H9 (cell line): ENCODE results near the gene CACNA2D3. TPM values are rescaled to one million over a fixed set of nuclear protein-coding genes. Genes with fewer than 3 reads are reported as not detected.

Experiments used
- DNase-seq: peaks from one replicate; pipeline ENCODE4 v3.0.0-alpha.2; 2017
- H2AFZ ChIP-seq: one replicate; pipeline ENCODE4 v1.6.1; 2013; ENCODE audit warnings: mild to moderate bottlenecking, low read length, control low read depth, moderate library complexity
- H2AK5ac ChIP-seq: 2 replicates; pipeline ENCODE4 v1.6.1; 2013; ENCODE audit warnings: low read length, control low read depth, mixed read lengths; ENCODE audit not compliant: insufficient read length
- H2BK120ac ChIP-seq: one replicate; pipeline ENCODE4 v1.6.1; 2013; ENCODE audit warnings: low read depth, mild to moderate bottlenecking, low read length, control low read depth, inconsistent platforms; ENCODE audit not compliant: poor library complexity, severe bottlenecking
- H2BK12ac ChIP-seq: 2 replicates; pipeline ENCODE4 v1.6.1; 2013; ENCODE audit warnings: low read length, control low read depth, mixed read lengths, low read depth; ENCODE audit not compliant: insufficient read length
- H2BK15ac ChIP-seq: 2 replicates; pipeline ENCODE4 v1.6.1; 2013; ENCODE audit warnings: low read depth, low read length, control low read depth
- H2BK20ac ChIP-seq: one replicate; pipeline ENCODE4 v1.6.1; 2013; ENCODE audit warnings: low read depth, mild to moderate bottlenecking, low read length, control low read depth, inconsistent platforms; ENCODE audit not compliant: poor library complexity, severe bottlenecking
- H2BK5ac ChIP-seq: 2 replicates; pipeline ENCODE4 v1.6.1; 2013; ENCODE audit warnings: low read length, control low read depth, mixed read lengths; ENCODE audit not compliant: insufficient read length
- H3K14ac ChIP-seq: 2 replicates; pipeline ENCODE4 v1.6.1; 2013; ENCODE audit warnings: low read length, control low read depth; ENCODE audit not compliant: insufficient read depth
- H3K18ac ChIP-seq: 2 replicates; pipeline ENCODE4 v1.6.1; 2013; ENCODE audit warnings: low read depth, mild to moderate bottlenecking, mixed read lengths, low read length, control low read depth; ENCODE audit not compliant: insufficient read length
- H3K23ac ChIP-seq: 2 replicates; pipeline ENCODE4 v1.6.1; 2013; ENCODE audit warnings: low read length, control low read depth, mixed read lengths, low read depth; ENCODE audit not compliant: insufficient read length
- H3K23me2 ChIP-seq: 2 replicates; pipeline ENCODE4 v1.6.1; 2013; ENCODE audit warnings: low read depth, mild to moderate bottlenecking, mixed read lengths, low read length, control low read depth; ENCODE audit not compliant: insufficient read length, poor library complexity, severe bottlenecking
- H3K27ac ChIP-seq: 2 replicates; pipeline ENCODE4 v1.5.1; 2013; ENCODE audit warnings: low read length, control low read depth, mixed read lengths, low read depth; ENCODE audit not compliant: insufficient read length
- H3K27me3 ChIP-seq: 2 replicates; pipeline ENCODE4 v1.6.1; 2013; ENCODE audit warnings: low read length, control low read depth, inconsistent platforms; ENCODE audit not compliant: insufficient read depth
- H3K4ac ChIP-seq: 2 replicates; pipeline ENCODE4 v1.6.1; 2013; ENCODE audit warnings: low read depth, mild to moderate bottlenecking, control low read depth, inconsistent platforms, low read length, moderate library complexity
- H3K4me1 ChIP-seq: 2 replicates; pipeline ENCODE4 v1.6.1; 2013; ENCODE audit warnings: low read length, control low read depth, inconsistent platforms; ENCODE audit not compliant: insufficient read depth
- H3K4me2 ChIP-seq: 2 replicates; pipeline ENCODE4 v1.6.1; 2013; ENCODE audit warnings: low read length, control low read depth, mixed read lengths; ENCODE audit not compliant: insufficient read length, insufficient read depth
- H3K56ac ChIP-seq: 2 replicates; pipeline ENCODE4 v1.6.1; 2013; ENCODE audit warnings: low read depth, mild to moderate bottlenecking, mixed read lengths, low read length, control low read depth; ENCODE audit not compliant: insufficient read length
- H3K79me1 ChIP-seq: 2 replicates; pipeline ENCODE4 v1.6.1; 2013; ENCODE audit warnings: low read depth, mild to moderate bottlenecking, moderate library complexity, low read length, control low read depth, inconsistent platforms; ENCODE audit not compliant: insufficient read depth, poor library complexity, severe bottlenecking
- H3K79me2 ChIP-seq: 2 replicates; pipeline ENCODE4 v1.6.1; 2013; ENCODE audit warnings: low read length, control low read depth, inconsistent platforms; ENCODE audit not compliant: insufficient read depth
- H3K9ac ChIP-seq: 2 replicates; pipeline ENCODE4 v1.6.1; 2013; ENCODE audit warnings: low read length, control low read depth, mixed read lengths; ENCODE audit not compliant: insufficient read length; ENCODE audit errors: extremely low read depth
- H3K9me3 ChIP-seq: one replicate; pipeline ENCODE4 v1.6.1; 2013; ENCODE audit warnings: low read depth, low read length, inconsistent platforms; ENCODE audit not compliant: control insufficient read depth
- H3T11ph ChIP-seq: one replicate; pipeline ENCODE4 v1.6.1; 2013; ENCODE audit warnings: mild to moderate bottlenecking, low read length, control low read depth, inconsistent platforms
- H4K20me1 ChIP-seq: one replicate; pipeline ENCODE4 v1.6.1; 2013; ENCODE audit not compliant: control insufficient read depth, insufficient read length, insufficient read depth
- H4K5ac ChIP-seq: 2 replicates; pipeline ENCODE4 v1.6.1; 2013; ENCODE audit warnings: low read depth, mild to moderate bottlenecking, mixed read lengths, low read length, control low read depth; ENCODE audit not compliant: insufficient read length
- H4K8ac ChIP-seq: replicated peaks from 2 replicates; pipeline ENCODE4 v1.6.1; 2013; ENCODE audit warnings: low read length, control low read depth, mixed read lengths, low read depth; ENCODE audit not compliant: insufficient read length
- H4K91ac ChIP-seq: 2 replicates; pipeline ENCODE4 v1.6.1; 2013; ENCODE audit warnings: low read depth, mild to moderate bottlenecking, moderate library complexity, mixed read lengths, low read length, control low read depth; ENCODE audit not compliant: insufficient read length
- H3K27ac Mint-ChIP-seq, 3 experiments: 2 replicates in 2 of 3; 3 replicates in 1 of 3; pipeline ENCODE4 v1.8.0; 2020 to 2021; ENCODE audit warnings: mixed read lengths in 3 of 3, mild to moderate bottlenecking in 1 of 3, moderate library complexity in 1 of 3
- H3K27me3 Mint-ChIP-seq: 2 replicates; pipeline ENCODE4 v1.8.0; 2021; ENCODE audit warnings: low read depth, mild to moderate bottlenecking, moderate library complexity, mixed read lengths
- H3K36me3 Mint-ChIP-seq, 3 experiments: 2 replicates in 2 of 3; 3 replicates in 1 of 3; pipeline ENCODE4 v1.8.0; 2020 to 2021; ENCODE audit warnings: low read depth in 3 of 3, mixed read lengths in 3 of 3; ENCODE audit not compliant: insufficient read depth in 1 of 3
- H3K4me1 Mint-ChIP-seq, 2 experiments: 2 replicates each; pipeline ENCODE4 v1.8.0; 2020; ENCODE audit warnings: mixed read lengths in 2 of 2
- H3K4me3 Mint-ChIP-seq, 2 experiments: 2 replicates in 1 of 2; 3 replicates in 1 of 2; pipeline ENCODE4 v1.8.0; 2020 to 2021; ENCODE audit warnings: mild to moderate bottlenecking in 2 of 2, mixed read lengths in 2 of 2, moderate library complexity in 1 of 2
- H3K9me3 Mint-ChIP-seq, 2 experiments: 2 replicates in 1 of 2; 3 replicates in 1 of 2; pipeline ENCODE4 v1.8.0; 2020; ENCODE audit warnings: mild to moderate bottlenecking in 2 of 2, mixed read lengths in 2 of 2, moderate library complexity in 1 of 2
- CTCF ChIP-seq: fragments of 200-600 bp; sonication (generic); conservative IDR thresholded peaks from 3 replicates; pipeline ENCODE4 v1.8.0; 2021; ENCODE audit warnings: antibody characterized with exemption, mild to moderate bottlenecking
- WGBS: extraction: QIAGEN DNeasy Blood & Tissue Kit; methylation state at CpG from one replicate; pipeline ENCODE4 v1.1.7; 2013; ENCODE audit warnings: missing lambda C conversion rate, low lambda C conversion rate, mixed read lengths; ENCODE audit not compliant: insufficient read length; ENCODE audit errors: extremely low coverage; 5-methylcytosine and 5-hydroxymethylcytosine counted together
- total RNA-seq: library from RNA; stranded (reverse); gene quantifications from 2 replicates; pipeline ENCODE4 v1.2.1, GENCODE V29; 2021

The CACNA2D3 gene
- total RNA-seq, 1 experiment from 2014 or later: 3.2 TPM

GRCh38 chr3:54633444-54634121 lies 511.2 kb downstream of the CACNA2D3 start:
- Histone ChIP-seq H3K4ac (no peak overlapping the region), H4K20me1 (no peaks in the 10 kb centered on the region), H3K18ac (no peak overlapping the region), H2BK120ac (no peak overlapping the region), H2BK5ac (no peak overlapping the region), H3K4me1 (peaks cover 3% of the 10 kb centered on the region; the same call in 1 of the 2 replicates), H3K56ac (no peak overlapping the region), H4K8ac (no peak overlapping the region), H3K23me2 (no peaks in the 10 kb centered on the region), H2BK15ac (no peak overlapping the region), H3K79me2 (no peaks in the 10 kb centered on the region; the same call in 1 of the 2 replicates), H3T11ph (no peak overlapping the region), H3K14ac (no peak overlapping the region), H2BK12ac (no peak overlapping the region), H3K23ac (no peak overlapping the region), H3K4me2 (peak overlapping the region; percentile 58), H3K27ac (peak overlapping the region; percentile 21), H2AK5ac (no peak overlapping the region), H3K9ac (no peak overlapping the region), H3K27me3 (no peaks in the 10 kb centered on the region), H2AFZ (no peak overlapping the region), H2BK20ac (no peak overlapping the region), H4K5ac (no peak overlapping the region), H3K9me3 (no peaks in the 10 kb centered on the region), H4K91ac (no peak overlapping the region), H3K79me1 (no peaks in the 10 kb centered on the region)
- DNase-seq: no peak
- Mint-ChIP-seq H3K4me3 (peak overlapping the region; percentile 9 to 12; a peak in 3 of 5 replicates), H3K4me1 (peaks cover 48 to 50% of the 10 kb centered on the region in 2 experiments), H3K36me3 (peaks cover 27 to 42% (median 35%) of the 10 kb centered on the region in 3 experiments; a peak in 6 of 7 replicates), H3K27ac (peak overlapping the region; percentile 8 to 95 (median 27); a peak in 4 of 7 replicates), H3K27me3 (no peaks in the 10 kb centered on the region), H3K9me3 (peaks cover 1 to 2% of the 10 kb centered on the region in 2 experiments; a peak in 2 of 5 replicates)
- WGBS: no CpG with 5 or more reads among the region's 10 CpGs
- no peak for TF ChIP-seq CTCF
